CD4-positive, alpha-beta T cell treated with Interleukin-21 for 1 hour (primary cell): ENCODE data around the gene MMP14.
"Not testable (repeated sequence)": the region's sequence is repeated elsewhere in the genome, so short reads cannot be mapped to it uniquely, and the experiment has no call there.

Experiments
- DNase-seq: peaks from one replicate; pipeline ENCODE4 v3.0.0-alpha.2; 2020

Gene MMP14

GRCh38 chr14:22814941-22815713 lies 21.3 kb upstream of the MMP14 start, which contains the start of gene SLC7A7:
Gene SLC7A7 (minus strand): TSS chr14:22815435. CDS start chr14:22813398, 2,037 bp downstream.
- DNase-seq = no peak

DNA sequence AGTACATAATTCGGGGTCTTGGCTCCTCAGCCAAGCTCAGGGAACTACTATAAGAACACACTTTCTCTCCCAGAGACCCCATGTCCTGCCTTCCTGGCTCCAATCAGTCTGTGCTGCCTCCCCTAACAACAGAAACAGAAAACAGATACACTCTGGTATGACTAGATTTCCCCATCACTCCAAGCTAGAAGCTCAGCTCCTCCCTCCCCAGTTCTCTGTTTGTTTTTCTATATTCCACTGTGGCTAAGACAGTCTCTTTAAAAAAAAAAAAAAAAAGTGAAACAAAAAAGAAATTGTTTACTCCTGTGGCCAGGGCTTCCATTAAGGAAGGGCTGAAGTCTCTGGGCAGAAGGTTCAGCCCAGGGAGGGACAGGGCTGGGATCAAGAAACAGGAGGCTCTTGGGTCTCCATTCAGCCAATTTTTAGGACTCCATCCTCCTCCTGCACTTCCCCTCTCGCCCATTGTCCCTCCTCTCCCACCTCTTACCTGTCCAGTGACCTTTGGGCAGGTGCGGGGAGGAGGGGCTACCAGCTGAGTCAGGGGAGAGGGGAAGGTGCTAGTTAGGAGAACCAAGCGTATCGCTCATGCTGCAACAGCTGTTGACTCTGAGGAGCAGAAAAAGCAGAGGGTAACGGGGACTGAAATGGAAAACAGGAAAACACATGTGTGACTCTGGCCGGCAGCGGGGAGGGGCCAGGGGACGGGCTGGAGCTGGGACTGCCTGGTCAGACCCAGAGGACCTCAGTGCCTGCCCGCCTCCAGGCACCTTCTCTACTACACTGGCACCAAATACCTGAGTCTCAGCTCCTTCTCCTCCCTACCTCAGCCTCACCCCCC lies 17.0 kb upstream of the MMP14 start:
- DNase-seq = no peak

GRCh38 chr14:22820731-22821130 lies 15.7 kb upstream of the MMP14 start:
- DNase-seq = no peak

GRCh38 chr14:22821193-22822015 lies 15.0 kb upstream of the MMP14 start:
- DNase-seq = no peak

DNA sequence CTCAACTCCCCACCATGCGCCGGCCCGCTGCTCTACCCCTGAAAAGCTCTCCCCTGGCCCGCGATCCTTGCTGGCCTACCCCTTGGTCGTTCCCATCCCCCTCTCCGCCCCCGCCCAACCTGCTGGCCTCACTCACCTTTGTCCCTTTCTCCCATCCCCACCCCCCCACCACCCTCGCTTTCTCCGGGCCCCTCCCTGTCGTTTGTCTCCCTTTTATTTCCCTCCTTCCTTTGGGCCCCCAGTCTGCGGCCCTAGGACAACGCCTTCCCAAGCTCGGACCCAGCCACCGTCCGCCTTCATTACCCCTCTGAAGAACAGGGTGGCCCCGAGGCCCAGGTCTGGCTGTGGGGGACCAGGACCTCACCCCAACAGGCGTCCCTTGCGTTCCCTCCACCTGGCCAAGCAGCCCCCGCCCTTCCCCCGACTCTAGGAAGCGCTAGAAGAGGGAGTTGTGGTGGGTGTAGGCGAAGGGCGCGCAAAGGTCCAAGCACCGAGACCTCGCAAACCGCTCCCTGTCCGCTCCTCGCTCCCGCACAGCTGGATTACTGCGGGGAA lies 14.3 kb upstream of the MMP14 start:
- DNase-seq = no peak

DNA sequence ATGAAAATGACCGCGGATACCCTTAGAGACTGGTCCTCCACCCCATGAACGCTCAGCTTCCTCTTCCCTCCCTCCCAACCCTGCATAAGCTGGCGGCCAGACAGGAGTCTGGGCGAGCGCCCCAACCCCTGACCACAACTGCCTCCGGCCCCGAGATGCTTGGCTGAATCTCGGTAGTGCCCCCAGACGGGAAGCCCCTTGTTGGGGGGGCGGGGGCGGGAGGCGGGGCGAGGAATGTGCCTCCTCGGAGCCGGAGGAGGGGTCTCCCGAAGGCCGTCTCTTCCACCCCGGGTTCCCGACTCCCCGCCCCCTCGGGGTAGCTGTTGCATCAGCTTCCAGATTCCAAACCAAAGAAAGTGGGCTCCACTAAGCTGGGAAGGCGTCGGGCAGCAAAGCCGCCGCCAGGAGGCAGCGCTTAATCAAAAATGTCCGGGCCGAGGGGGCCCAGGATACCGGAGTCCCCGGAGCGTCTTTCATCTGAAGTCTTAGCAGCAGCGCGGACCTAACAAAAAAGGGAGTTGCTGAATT lies 13.8 kb upstream of the MMP14 start:
- DNase-seq = peak; percentile 75

DNA sequence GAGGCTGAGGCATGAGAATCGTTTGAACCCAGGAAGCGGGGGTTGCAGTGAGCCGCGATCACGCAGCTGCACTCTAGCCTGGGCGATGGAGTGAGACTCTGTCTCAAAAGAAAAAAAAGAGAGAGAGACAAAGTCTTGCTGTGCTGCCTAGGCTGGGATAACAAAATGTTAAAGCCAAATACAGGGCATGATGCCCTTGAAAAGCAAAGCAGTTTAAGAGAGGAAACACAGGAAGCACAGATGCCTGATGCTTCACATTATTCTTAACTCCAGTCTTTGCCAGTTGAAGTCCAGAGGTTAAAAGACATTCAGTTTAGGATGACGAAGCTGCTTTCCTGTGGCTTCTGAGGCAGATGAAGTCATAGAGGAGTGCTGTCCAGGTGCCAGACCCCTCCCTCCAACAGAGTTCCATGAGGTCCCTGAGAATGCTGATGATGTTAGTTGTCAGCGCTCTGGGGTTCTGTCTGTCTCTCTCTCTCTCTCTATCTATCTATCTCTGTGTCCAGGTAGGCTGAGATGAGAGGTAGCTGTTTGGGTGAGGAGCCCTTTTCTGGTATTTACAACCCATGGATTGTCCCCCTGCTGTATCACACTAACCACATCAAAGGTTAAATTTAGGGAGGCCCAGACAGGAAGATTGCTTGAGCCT lies 11.6 kb upstream of the MMP14 start:
- DNase-seq = no peak

- not testable (repeated sequence) for DNase-seq
Observed at GRCh38 chr14:22829076-22829660, 7.2 kb upstream of the MMP14 start.

DNA sequence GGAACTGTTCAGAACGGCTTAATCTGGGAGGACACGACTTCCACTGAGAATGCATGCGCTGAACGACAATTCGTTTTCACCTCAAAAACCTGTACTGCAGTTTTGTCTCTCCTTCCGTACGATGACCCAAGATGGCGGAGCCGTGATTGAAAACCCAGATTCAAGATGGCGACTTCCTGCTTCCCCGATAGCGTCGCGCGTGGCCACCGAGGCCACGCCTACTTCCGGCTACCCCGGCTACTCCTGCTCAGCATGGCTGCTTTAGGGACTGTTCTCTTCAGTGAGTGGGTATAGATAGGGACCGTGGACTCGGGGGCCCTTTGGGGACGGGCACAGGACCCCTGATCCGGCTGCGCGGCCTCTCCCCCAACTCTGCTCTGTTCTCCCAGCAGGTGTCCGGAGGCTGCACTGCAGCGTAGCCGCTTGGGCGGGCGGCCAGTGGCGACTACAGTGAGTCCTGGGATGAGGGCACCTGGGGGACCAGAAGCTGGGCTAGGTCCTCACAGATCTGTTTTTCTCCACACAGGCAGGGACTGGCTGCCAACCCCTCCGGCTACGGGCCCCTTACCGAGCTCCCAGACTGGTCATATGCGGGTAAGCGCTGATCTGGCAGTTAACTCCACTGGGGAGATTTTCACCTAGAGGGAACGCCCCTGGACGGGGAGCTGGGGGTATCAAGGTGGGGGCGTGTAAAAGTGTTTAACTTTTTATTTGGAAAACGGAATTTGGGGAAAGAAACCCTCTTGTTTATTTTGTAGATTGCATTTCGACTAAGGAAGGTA lies 6.5 kb upstream of the MMP14 start, which contains the start of gene MRPL52:
MRPL52 (plus strand) TSS at position 227 of the 782 bp plus-strand sequence; CDS start at position 253, 26 bp downstream.
- DNase-seq = peak; percentile 93

DNA sequence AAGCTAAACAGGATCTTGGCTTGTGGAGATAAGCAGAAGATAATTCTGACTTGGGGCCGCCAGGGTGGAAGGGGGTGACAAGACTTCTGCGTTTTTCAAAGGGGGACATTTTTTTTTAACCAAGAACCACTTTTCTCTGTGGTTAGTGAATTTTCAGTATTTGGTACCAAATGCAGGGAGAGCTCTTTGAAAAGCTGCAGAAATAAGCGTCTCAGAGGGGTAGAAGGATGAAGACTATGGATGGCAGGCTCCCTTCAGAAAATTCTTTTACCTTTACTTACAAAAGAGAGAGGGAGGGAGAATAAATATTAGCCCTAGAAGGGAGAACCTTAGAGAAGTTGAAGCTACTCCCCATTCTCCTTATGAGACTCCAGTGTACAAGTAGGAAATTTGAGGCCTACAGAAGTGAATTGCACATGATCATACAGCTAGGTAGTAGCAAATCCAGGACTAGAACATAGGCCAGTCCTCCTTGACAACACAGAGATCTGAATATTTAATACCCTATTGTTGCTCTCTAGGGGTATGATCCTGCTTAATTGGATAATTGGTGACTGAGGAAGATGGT lies 5.9 kb upstream of the MMP14 start:
- DNase-seq = no peak

DNA sequence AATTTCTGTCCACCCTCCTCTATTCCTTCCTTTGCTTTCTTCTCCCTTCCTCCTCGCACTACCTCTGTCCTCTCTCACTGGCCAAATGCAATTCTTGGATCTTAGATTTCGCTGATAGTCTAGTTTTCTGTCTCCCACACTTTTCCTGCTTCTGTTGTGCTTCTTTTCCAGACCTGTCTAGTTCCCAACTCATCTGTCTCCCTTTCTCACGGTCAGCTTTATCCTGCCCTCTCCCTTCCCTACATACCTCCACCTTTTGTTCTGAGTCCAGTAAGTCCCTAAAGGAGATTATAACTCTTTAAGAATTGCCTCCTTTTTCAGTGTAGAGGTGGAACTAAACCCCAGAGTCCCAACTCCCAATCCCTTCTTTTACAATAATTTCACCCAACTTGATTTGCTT lies 880 bp upstream of the MMP14 start:
- DNase-seq = no peak

DNA sequence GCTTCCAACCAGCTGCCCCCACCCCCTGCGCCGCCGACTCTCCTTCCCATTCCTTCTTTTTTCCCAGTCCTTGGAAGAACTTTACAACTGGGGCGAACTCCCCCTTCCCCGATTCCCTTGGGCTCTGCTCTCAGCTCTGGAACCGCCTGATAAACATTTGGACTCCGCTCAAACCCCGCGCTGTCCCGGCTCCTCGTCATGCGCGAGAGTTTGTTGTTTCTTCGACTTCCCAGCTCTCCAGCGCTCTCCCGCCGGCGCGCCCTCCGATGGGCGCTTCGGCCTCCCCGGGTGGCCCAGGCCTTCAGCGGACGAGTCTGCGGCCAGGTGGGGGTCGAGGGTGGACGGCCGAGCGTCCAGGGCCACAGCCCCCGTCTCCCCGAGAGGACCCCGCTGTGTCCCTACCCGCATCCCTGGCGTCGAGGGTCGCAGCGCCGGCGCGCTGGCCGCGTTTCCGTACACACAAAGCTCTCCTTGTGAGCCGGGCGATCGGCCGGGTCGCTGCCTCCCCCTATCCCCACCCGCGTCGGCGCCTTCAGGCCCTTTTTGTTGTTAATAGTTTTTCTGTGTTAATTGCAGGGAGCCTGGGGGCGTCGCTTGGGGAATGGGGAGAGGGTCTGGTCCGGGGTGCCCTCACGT lies 847 bp downstream of the MMP14 start:
- no peak for DNase-seq

GRCh38 chr14:22837750-22838538 lies 1.6 kb downstream of the MMP14 start:
- no peak for DNase-seq

GRCh38 chr14:22838631-22839041 lies 2.3 kb downstream of the MMP14 start:
- DNase-seq = no peak

DNA sequence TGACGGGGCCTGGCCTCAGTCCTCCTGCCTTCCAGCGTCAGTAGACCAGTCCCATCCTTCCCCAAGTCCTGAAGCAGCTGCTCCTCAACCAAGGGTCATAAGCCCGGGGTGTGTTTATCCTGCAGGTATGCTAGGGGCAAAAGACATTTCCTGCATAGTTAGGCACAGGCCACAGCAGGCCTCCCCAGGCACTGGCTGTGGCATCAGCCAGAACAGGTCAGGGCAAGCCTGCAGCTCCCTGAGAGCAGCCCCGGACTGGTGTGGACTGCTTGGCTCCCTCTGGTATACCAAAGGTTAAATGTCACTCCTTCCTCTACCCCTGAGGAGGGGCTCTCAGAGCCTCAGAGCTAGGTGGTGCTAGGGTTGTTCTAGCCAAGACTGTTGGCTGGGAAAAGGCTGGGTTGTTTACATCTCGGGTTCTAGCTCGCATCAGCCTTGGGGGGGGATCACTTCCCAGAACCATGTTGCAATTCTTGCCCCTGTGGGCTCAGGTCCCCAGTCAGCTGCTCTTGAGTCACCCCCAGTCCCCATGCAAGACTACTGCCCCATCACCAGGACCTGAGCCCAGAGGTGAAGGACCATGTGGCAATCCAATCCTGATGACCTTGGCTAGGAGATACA lies 2.9 kb downstream of the MMP14 start:
- no peak for DNase-seq

- DNase-seq = no peak
Observed at GRCh38 chr14:22841311-22841710, 4.9 kb downstream of the MMP14 start.

DNA sequence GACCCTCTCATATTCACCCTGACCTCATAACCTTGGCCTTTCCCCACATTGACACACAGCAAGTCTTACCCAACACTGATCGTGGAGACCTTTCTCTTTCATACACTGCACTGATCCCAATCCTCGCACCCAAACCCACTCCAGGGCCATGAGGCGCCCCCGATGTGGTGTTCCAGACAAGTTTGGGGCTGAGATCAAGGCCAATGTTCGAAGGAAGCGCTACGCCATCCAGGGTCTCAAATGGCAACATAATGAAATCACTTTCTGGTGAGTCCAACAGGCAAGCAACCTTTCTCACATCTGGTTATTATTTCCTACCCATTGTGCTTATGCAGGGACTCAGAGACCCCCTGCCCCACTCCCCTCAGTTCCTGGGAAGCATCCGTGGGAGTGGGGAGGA lies 5.4 kb downstream of the MMP14 start:
- DNase-seq = no peak
